A549 (cell line): ENCODE results near the gene VAPB.
"Not testable (repeated sequence)": the region's sequence is repeated elsewhere in the genome, so short reads cannot be mapped to it uniquely, and the experiment has no call there.

Source experiments
- CHD2 ChIP-seq: fragments of 150-350 bp; IDR thresholded peaks from 2 replicates; pipeline ENCODE4 v1.6.1; 2014; ENCODE audit warnings: low read length; ENCODE audit not compliant: partially characterized antibody
- E2F6 ChIP-seq: IDR thresholded peaks from 2 replicates; pipeline ENCODE4 v1.6.1; 2012; ENCODE audit warnings: low read depth, borderline replicate concordance
- EP300 ChIP-seq, 2 experiments: fragments of >200 bp; sonication (Bioruptor Twin); formaldehyde crosslinking; IDR thresholded peaks; 2 replicates in 1 of 2; 3 replicates in 1 of 2; pipeline ENCODE4 v1.6.1; 2016 to 2017
- HMGXB4 ChIP-seq: fragments of 250-450 bp; sonication (Bioruptor Pico); IDR thresholded peaks from 2 replicates; pipeline ENCODE4 v1.5.0; 2021; ENCODE audit warnings: mild to moderate bottlenecking, moderate library complexity, borderline replicate concordance
- HOXA7 ChIP-seq: fragments of 250-450 bp; sonication (Bioruptor Pico); IDR thresholded peaks from 2 replicates; pipeline ENCODE4 v1.5.0; 2020; ENCODE audit warnings: mild to moderate bottlenecking, moderate library complexity
- MYC ChIP-seq: IDR thresholded peaks from 2 replicates; pipeline ENCODE4 v1.6.1; 2012; ENCODE audit warnings: mild to moderate bottlenecking, inconsistent platforms, low read length, improper control_type of control experiment, borderline replicate concordance
- PHF8 ChIP-seq: fragments of 200-600 bp; sonication (generic); IDR thresholded peaks from 2 replicates; pipeline ENCODE4 v1.6.1; 2016; ENCODE audit warnings: low read depth, mild to moderate bottlenecking, antibody characterized with exemption, moderate library complexity, borderline replicate concordance
- POLR2A ChIP-seq: IDR thresholded peaks from 2 replicates; pipeline ENCODE4 v1.6.1; 2012; ENCODE audit warnings: mild to moderate bottlenecking, low read length
- RAD21 ChIP-seq, 2 experiments: fragments of >200 bp in 1 of 2; sonication (Bioruptor Twin) in 1 of 2; formaldehyde crosslinking in 1 of 2; IDR thresholded peaks in 1 of 2; conservative IDR thresholded peaks in 1 of 2; 2 replicates in 1 of 2; 3 replicates in 1 of 2; pipeline ENCODE4 v1.6.1; 2012 to 2018; ENCODE audit warnings: inconsistent platforms in 1 of 2
- RFX5 ChIP-seq: fragments of 450-650 bp; IDR thresholded peaks from 2 replicates; pipeline ENCODE4 v1.7.1; 2014; ENCODE audit warnings: antibody characterized with exemption, mild to moderate bottlenecking, moderate library complexity
- SMC3 ChIP-seq: fragments of >200 bp; sonication (Bioruptor Twin); formaldehyde crosslinking; IDR thresholded peaks from 3 replicates; pipeline ENCODE4 v1.6.1; 2018; ENCODE audit warnings: inconsistent platforms
- TP53 ChIP-seq: fragments of 250-450 bp; sonication (Bioruptor Pico); IDR thresholded peaks from 2 replicates; pipeline ENCODE4 v1.5.0; 2021; ENCODE audit warnings: mild to moderate bottlenecking, moderate library complexity
- TF ChIP-seq, protein P1 (sequence below): fragments of >200 bp; sonication (Bioruptor Twin); formaldehyde crosslinking; IDR thresholded peaks from 3 replicates; pipeline ENCODE4 v1.5.1; 2016

DNA sequence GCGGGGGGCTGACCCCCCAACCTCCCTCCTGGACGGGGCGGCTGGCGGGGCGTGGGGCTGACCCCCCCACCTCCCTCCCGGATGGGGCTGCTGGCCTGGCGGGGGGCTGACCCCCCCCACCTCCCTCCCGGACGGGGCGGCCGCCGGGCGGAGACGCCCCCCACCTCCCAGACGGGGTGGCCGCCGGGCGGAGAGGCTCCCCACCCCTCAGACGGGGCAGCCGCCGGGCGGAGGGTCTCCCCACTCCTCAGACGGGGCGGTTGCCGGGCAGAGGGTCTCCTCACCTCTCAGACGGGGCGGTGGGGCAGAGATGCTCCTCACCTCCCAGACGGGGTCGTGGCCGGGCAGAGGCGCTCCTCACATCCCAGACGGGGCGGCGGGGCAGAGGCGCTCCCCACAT is 25.2 kb downstream of the VAPB start:
- not testable (repeated sequence) for TF ChIP-seq HOXA7 (CRISPR knock-in tag); EP300 (IDR thresholded peaks at IDR 0.05); RFX5; POLR2A; PHF8; HMGXB4; RAD21 (conservative IDR thresholded peaks at IDR 0.05 in 1 of 2, IDR thresholded peaks at IDR 0.05 in 1 of 2); E2F6; SMC3; TP53 (CRISPR knock-in tag); MYC; CHD2
- TF ChIP-seq, protein P1, sequence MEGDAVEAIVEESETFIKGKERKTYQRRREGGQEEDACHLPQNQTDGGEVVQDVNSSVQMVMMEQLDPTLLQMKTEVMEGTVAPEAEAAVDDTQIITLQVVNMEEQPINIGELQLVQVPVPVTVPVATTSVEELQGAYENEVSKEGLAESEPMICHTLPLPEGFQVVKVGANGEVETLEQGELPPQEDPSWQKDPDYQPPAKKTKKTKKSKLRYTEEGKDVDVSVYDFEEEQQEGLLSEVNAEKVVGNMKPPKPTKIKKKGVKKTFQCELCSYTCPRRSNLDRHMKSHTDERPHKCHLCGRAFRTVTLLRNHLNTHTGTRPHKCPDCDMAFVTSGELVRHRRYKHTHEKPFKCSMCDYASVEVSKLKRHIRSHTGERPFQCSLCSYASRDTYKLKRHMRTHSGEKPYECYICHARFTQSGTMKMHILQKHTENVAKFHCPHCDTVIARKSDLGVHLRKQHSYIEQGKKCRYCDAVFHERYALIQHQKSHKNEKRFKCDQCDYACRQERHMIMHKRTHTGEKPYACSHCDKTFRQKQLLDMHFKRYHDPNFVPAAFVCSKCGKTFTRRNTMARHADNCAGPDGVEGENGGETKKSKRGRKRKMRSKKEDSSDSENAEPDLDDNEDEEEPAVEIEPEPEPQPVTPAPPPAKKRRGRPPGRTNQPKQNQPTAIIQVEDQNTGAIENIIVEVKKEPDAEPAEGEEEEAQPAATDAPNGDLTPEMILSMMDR = not testable (repeated sequence)
